ENCODE data around the gene TMEM72.

DNA sequence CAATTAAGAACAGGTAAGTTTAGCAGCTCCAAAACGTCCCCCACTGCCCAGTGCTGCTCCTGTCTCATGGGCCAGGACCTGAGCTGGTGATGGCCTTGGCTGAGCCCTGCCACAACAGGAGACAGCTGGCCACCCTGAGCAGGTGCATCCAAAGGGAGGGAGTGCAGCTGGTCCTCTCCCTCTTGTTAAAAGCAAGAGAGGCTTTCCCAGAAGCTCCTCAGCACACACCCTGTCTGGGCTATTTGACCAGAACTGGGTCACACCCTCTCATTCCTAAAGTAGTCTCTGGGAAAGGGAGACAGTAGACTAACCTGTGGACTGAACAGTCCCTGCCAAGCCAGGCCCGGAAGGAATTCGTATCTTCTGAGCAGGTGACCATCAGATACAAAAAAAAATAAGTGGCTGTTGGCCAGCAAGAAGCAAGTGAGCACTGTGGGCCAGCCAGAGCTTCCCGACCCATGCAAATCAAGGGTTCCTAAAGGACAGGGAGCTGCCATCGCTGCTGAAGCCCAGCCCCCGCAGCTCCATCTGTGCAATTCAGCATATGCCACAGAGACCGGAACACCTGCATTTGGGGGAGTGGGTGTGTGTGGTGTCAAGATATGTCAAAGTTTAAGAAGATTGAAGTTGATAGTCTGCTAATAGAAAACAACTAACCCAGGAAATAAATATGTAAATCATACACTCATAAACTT lies 2.1 kb upstream of the TMEM72 start:
- TF ChIP-seq, protein P1, sequence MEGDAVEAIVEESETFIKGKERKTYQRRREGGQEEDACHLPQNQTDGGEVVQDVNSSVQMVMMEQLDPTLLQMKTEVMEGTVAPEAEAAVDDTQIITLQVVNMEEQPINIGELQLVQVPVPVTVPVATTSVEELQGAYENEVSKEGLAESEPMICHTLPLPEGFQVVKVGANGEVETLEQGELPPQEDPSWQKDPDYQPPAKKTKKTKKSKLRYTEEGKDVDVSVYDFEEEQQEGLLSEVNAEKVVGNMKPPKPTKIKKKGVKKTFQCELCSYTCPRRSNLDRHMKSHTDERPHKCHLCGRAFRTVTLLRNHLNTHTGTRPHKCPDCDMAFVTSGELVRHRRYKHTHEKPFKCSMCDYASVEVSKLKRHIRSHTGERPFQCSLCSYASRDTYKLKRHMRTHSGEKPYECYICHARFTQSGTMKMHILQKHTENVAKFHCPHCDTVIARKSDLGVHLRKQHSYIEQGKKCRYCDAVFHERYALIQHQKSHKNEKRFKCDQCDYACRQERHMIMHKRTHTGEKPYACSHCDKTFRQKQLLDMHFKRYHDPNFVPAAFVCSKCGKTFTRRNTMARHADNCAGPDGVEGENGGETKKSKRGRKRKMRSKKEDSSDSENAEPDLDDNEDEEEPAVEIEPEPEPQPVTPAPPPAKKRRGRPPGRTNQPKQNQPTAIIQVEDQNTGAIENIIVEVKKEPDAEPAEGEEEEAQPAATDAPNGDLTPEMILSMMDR (IDR thresholded peaks at IDR 0.05): no peak
- TF ChIP-seq POLR2A (IDR thresholded peaks at IDR 0.05): no peak

Measured in lower leg skin (tissue), 3 donors.